ENCODE measurements around the gene CCDC85B.
"Not testable (repeated sequence)": the region's sequence is repeated elsewhere in the genome, so short reads cannot be mapped to it uniquely, and the experiment has no call there.

Gene CCDC85B
- total RNA-seq: 15.9 to 18.1 reads per million in 2 donors

DNA sequence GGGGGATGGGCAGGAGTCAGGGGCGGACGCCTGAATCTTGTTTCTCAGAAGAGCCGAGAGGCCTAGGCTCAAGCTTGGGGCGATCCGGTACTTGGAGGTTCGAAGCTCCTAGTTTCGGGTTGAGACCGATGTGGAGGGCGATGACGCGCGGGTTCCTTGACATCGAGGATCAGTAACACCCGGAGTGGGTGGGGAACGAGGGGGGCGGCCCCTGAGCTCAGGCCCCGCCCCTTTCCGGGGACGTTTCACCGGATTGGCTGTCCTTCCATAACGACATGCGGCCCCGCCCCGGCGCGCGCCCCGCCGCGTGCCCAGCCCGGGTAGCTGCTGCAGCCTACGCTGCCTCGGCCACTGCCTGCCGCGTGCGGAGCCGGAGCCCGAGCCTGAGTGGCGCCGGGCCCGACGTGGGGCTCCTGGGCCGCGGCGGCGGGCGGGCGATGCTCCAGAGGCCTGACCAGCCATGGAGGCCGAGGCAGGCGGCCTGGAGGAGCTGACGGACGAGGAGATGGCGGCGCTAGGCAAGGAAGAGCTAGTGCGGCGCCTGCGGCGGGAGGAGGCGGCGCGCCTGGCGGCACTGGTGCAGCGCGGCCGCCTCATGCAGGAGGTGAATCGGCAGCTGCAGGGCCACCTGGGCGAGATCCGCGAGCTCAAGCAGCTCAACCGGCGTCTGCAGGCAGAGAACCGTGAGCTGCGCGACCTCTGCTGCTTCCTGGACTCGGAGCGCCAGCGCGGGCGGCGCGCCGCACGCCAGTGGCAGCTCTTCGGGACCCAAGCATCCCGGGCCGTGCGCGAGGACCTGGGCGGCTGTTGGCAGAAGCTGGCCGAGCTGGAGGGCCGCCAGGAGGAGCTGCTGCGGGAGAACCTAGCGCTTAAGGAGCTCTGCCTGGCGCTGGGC lies at the start of gene CCDC85B:
Gene CCDC85B, plus strand, starts transcription at position 350 of the 895 bp plus-strand sequence. Its CDS starts 111 bp downstream, at position 461.
- DNase-seq: peak; percentile 94

GRCh38 chr11:65842144-65842543 lies 48.3 kb upstream of the CCDC85B start:
- no peak for DNase-seq

- no peak for DNase-seq
Observed at GRCh38 chr11:65843811-65844210, 46.7 kb upstream of the CCDC85B start.

GRCh38 chr11:65844231-65844872 lies 46.1 kb upstream of the CCDC85B start:
- no peak for DNase-seq

DNA sequence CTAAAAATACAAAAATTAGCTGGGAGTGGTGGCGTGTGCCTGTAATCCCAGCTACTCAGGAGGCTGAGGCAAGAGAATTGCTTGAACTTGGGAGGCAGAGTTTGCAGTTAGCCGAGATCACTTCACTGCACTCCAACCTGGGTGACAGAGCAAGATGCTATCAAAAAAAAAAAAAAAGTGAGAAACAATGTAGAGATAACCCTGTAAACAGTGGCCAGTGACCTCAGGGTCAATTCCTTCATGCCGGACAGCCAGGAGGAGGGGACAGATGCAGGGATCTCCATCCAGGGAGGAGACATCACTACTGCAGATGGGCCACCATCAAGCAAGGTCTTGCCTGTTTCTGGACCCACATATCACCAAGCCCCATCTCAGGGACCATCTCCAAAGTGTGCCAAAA lies 42.7 kb upstream of the CCDC85B start:
- no peak for DNase-seq

DNA sequence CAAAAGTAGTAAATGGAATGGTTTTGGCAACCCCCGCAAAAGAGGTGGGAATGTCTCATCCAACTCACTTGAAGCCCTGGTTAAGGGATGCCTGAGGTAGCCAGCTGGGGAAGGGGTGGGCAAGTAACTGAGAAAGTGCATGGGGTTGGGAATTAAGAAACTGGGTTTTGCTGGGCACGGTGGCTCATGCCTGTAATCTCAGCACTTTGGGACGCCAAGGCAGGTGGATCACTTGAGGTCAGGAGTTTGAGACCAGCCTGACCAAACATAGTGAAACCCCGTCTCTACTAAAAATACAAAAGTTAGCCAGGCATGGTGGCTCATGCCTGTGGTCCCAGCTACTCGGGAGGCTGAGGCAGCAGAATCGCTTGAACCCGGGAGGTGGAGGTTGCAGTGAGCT lies 41.8 kb upstream of the CCDC85B start:
- DNase-seq: not testable (repeated sequence)

DNA sequence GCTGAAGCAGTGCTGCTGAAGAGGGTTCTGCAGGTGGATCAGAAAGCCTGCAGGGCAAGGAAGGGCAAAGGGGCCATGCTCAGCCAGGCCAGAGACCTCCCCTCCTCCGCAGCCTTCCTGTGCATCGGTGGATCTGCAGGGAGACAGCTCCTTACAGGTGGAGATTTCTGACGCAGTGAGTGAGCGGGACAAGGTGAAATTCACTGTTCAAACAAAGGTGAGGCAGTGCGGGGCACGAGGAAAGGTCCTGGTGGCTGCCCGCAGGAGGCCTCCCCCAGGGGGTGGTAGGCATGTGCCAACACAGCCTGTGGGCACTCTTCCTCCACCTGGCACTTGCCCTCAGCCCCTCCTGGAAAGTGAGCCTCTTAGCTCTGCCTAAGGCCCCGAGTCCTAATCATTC lies 41.1 kb upstream of the CCDC85B start:
- DNase-seq: no peak

- DNase-seq: no peak
Observed at GRCh38 chr11:65849771-65850216, 40.7 kb upstream of the CCDC85B start.

DNA sequence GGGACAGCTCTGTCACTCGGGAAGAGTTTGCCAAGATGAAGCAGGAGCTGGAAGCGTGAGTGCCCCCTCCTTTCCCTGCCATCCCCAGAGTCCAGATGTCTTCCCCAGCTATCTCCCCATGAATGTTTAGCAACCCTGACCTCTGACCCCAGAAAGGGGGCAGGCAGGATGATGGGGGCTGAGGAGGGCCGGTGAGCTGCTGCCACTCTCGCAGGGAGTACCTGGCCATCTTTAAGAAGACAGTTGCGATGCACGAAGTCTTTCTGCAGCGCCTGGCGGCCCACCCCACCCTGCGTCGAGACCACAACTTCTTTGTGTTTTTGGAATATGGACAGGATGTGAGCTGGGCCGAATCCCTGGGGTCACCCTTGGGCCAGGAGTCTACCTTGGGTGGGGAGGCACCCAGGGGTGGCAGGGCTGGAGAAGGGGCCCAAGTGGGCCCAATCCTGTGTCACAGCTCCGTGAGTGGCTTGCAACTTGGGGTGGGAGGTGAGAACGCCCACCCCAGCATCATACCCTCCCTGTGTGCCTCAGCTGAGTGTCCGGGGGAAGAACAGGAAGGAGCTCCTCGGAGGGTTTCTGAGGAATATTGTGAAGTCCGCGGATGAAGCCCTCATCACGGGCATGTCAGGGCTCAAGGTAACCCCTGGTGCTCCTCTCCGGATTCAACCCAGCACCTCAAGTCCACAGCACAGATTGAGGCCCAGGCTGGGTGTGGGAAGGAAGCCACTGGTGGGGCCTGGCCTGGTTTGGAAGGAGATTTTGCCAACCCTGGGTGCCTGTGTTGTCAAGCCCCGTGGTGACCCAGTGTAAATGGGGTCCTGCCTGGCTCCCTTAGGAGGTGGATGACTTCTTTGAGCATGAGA lies 40.0 kb upstream of the CCDC85B start:
- no peak for DNase-seq

GRCh38 chr11:65851083-65851579 lies 39.3 kb upstream of the CCDC85B start:
- DNase-seq: no peak

- DNase-seq: no peak
Observed at GRCh38 chr11:65851811-65852507, 38.5 kb upstream of the CCDC85B start.

GRCh38 chr11:65852508-65853245 lies 37.8 kb upstream of the CCDC85B start:
- DNase-seq: no peak

GRCh38 chr11:65853246-65853979 lies 37.1 kb upstream of the CCDC85B start:
- DNase-seq: no peak

DNA sequence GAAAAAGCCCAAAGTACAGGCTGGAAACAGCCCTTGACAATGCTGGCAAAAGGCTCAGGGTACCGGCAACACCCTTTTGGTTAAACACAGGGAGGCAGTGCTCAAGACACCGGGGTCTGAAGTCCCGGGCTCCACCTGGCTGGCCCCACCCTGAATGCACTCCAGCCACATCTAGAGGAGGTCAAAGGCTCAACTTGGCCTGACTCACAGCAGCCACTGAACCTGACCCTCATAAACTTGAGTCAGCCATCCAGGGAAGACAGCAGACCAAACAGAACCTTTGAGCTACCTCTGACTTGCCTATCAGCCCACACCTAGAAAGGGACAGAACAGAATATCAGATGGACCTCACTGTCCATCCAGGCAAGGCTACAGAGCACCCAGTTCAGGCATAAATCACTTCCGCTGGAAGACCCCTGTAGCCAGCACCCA lies 36.3 kb upstream of the CCDC85B start:
- DNase-seq: no peak

GRCh38 chr11:65854852-65855837 lies 35.3 kb upstream of the CCDC85B start:
- no peak for DNase-seq

GRCh38 chr11:65855927-65856363 lies 34.5 kb upstream of the CCDC85B start:
- no peak for DNase-seq

GRCh38 chr11:65856689-65857499 lies 33.6 kb upstream of the CCDC85B start:
- peak; percentile 73 for DNase-seq

GRCh38 chr11:65857500-65857852 lies 33.0 kb upstream of the CCDC85B start:
- DNase-seq: peak; percentile 60
